ENCODE measurements around the gene RAB35. TPM values are rescaled to one million over a fixed set of nuclear protein-coding genes. Genes with fewer than 3 reads are reported as not detected.

The RAB35 gene
- total and polyA plus RNA-seq, 2 experiments from 2014 or later = 25.4 to 33.4 TPM

GRCh38 chr12:120055231-120056000, 61.1 kb downstream of the RAB35 start:
- Histone ChIP-seq H3K27me3 (no peaks in the 10 kb centered on the region), H3K4me3 (no peak overlapping the region), H3K9me3 (ENCODE audit: low read depth) (no peaks in the 10 kb centered on the region), H3K4me1 (ENCODE audit: low read depth) (no peaks in the 10 kb centered on the region), H3K27ac (no peak overlapping the region), H3K36me3 (no peaks in the 10 kb centered on the region)
- peak in 1 of 2 donors; percentile 10 for DNase-seq (ENCODE audit: low read depth in 1 of 2, low spot score in 1 of 2)
- no peak for TF ChIP-seq CTCF (IDR thresholded peaks at IDR 0.05; ENCODE audit: low read depth, low read length)

GRCh38 chr12:120054293-120054692, 62.3 kb downstream of the RAB35 start:
- no peaks in the 10 kb centered on the region for H3K36me3 ChIP-seq
- H3K4me3 ChIP-seq = no peak overlapping the region
- no peaks in the 10 kb centered on the region for H3K9me3 ChIP-seq (ENCODE audit: low read depth)
- no peaks in the 10 kb centered on the region for H3K27me3 ChIP-seq
- no peak for TF ChIP-seq CTCF (IDR thresholded peaks at IDR 0.05; ENCODE audit: low read depth, low read length)
- H3K27ac ChIP-seq = no peak overlapping the region
- H3K4me1 ChIP-seq (ENCODE audit: low read depth) = no peaks in the 10 kb centered on the region
- DNase-seq (ENCODE audit: low read depth in 1 of 2, low spot score in 1 of 2) = no peak

- DNase-seq (ENCODE audit: low read depth in 1 of 2, low spot score in 1 of 2) = no peak
- H3K4me1 ChIP-seq (ENCODE audit: low read depth) = no peaks in the 10 kb centered on the region
- no peaks in the 10 kb centered on the region for H3K9me3 ChIP-seq (ENCODE audit: low read depth)
- H3K4me3 ChIP-seq = no peak overlapping the region
- H3K27me3 ChIP-seq = no peaks in the 10 kb centered on the region
- no peaks in the 10 kb centered on the region for H3K36me3 ChIP-seq
- no peak overlapping the region for H3K27ac ChIP-seq
- TF ChIP-seq CTCF (IDR thresholded peaks at IDR 0.05; ENCODE audit: low read depth, low read length) = no peak
Observed at GRCh38 chr12:120051535-120051934, 65.0 kb downstream of the RAB35 start.

GRCh38 chr12:120049426-120049825, 67.1 kb downstream of the RAB35 start:
- DNase-seq (ENCODE audit: low read depth in 1 of 2, low spot score in 1 of 2) = no peak
- no peak overlapping the region for H3K4me3 ChIP-seq
- no peak for TF ChIP-seq CTCF (IDR thresholded peaks at IDR 0.05; ENCODE audit: low read depth, low read length)
- H3K4me1 ChIP-seq (ENCODE audit: low read depth) = no peaks in the 10 kb centered on the region
- no peaks in the 10 kb centered on the region for H3K36me3 ChIP-seq
- H3K9me3 ChIP-seq (ENCODE audit: low read depth) = no peaks in the 10 kb centered on the region
- H3K27me3 ChIP-seq = no peaks in the 10 kb centered on the region
- H3K27ac ChIP-seq = no peak overlapping the region

- Histone ChIP-seq H3K9me3 (ENCODE audit: low read depth) (no peaks in the 10 kb centered on the region), H3K36me3 (no peaks in the 10 kb centered on the region), H3K4me3 (no peak overlapping the region), H3K4me1 (ENCODE audit: low read depth) (no peaks in the 10 kb centered on the region), H3K27me3 (no peaks in the 10 kb centered on the region), H3K27ac (no peak overlapping the region)
- no peak for TF ChIP-seq CTCF (IDR thresholded peaks at IDR 0.05; ENCODE audit: low read depth, low read length)
- DNase-seq (ENCODE audit: low read depth in 1 of 2, low spot score in 1 of 2) = no peak
Observed at GRCh38 chr12:120048263-120048662, 68.3 kb downstream of the RAB35 start.
